Adrenal gland (tissue), 12 donors: ENCODE measurements around the gene MFSD2A. TPM values are rescaled to one million over a fixed set of nuclear protein-coding genes. Genes with fewer than 3 reads are reported as not detected.

Experiments
- DNase-seq, 7 donors: peaks; one replicate each; pipeline ENCODE4 v3.0.0-alpha.2; 2019 to 2020
- H3K27ac ChIP-seq, 5 donors: fragments of 200-600 bp; sonication (generic) in 4 of 5; 1 replicate in 3 of 5; 2 replicates in 2 of 5; pipeline versions ENCODE4 v1.5.1 to v1.8.0; 2016 to 2020; ENCODE audit warnings: mild to moderate bottlenecking in 1 of 5
- H3K27me3 ChIP-seq: fragments of 200-600 bp; 2 replicates; pipeline ENCODE4 v1.8.0; 2021
- H3K36me3 ChIP-seq, 2 donors: fragments of 200-600 bp; replicated peaks in 1 of 2; 1 replicate in 1 of 2; 2 replicates in 1 of 2; pipeline versions ENCODE4 v1.5.1 to v1.8.0; 2018 to 2022
- H3K4me1 ChIP-seq, 2 donors: fragments of 200-600 bp; replicated peaks in 1 of 2; 1 replicate in 1 of 2; 2 replicates in 1 of 2; pipeline versions ENCODE4 v1.5.1 to v1.8.0; 2018 to 2021
- H3K4me3 ChIP-seq, 4 donors: fragments of 200-600 bp; sonication (generic) in 3 of 4; one replicate each; pipeline ENCODE4 v1.5.1; 2016 to 2018
- H3K9me3 ChIP-seq, 3 donors: fragments of 200-600 bp; sonication (generic) in 1 of 3; replicated peaks in 1 of 3; 1 replicate in 2 of 3; 2 replicates in 1 of 3; pipeline versions ENCODE4 v1.5.1 to v1.8.0; 2016 to 2021
- CTCF ChIP-seq, 6 experiments: fragments of 450-650 bp in 4 of 6; fragments of 200-600 bp in 2 of 6; sonication (generic) in 1 of 6; IDR thresholded peaks; 1 replicate in 5 of 6; 2 replicates in 1 of 6; pipeline versions ENCODE4 v1.5.1 to v1.8.0; 2016 to 2021; ENCODE audit warnings: antibody characterized with exemption in 6 of 6, mild to moderate bottlenecking in 2 of 6, moderate library complexity in 1 of 6
- POLR2A ChIP-seq, 2 donors: fragments of 450-650 bp; IDR thresholded peaks; one replicate each; pipeline ENCODE4 v1.6.1; 2017; ENCODE audit warnings: antibody characterized with exemption in 2 of 2, mild to moderate bottlenecking in 2 of 2, moderate library complexity in 1 of 2
- WGBS, 4 donors: extraction: QIAGEN DNeasy Blood & Tissue Kit in 2 of 4; methylation state at CpG; one replicate each; pipeline versions ENCODE4 v1.1.5 to v1.1.7; 2013 to 2017; 5-methylcytosine and 5-hydroxymethylcytosine counted together
- intact Hi-C, 2 donors: fragments of 100-400 bp; cut with DNase I; formaldehyde crosslinking; loops; one replicate each; pipeline versions ENCODE4 v1.14.1 to v1.15.0; 2022 to 2023
- polyA plus RNA-seq, 3 donors: library from polyadenylated mRNA; stranded (reverse); fragments of 200-250 nt in 2 of 3; fragments of 350-450 nt in 1 of 3; fragmentation: Illumina TruSeq in 1 of 3; extraction: RNeasy Lipid Tissue Mini Kit (QIAGEN cat#74804) in 1 of 3; gene quantifications; one replicate each; pipeline ENCODE4 v1.2.3, GENCODE V29; 2013 to 2014
- total RNA-seq, 9 donors: library from RNA; depleted of rRNA in 4 of 9; stranded (reverse); fragments of >200 nt in 4 of 9; fragments of 120-200 nt in 1 of 9; fragmentation: NEBNext Ultra II Directional in 1 of 9; extraction: Animal tissue kit (Norgen Biotek cat#: 25700) in 1 of 9; gene quantifications; one replicate each; pipeline versions ENCODE4 v1.1.0 to v1.2.4, GENCODE V29; 2013 to 2023
- donor health status: healthy with polysubstance abuse.
- donor health status: Bipolar disorder and iron deficiency.
- donor health status: DM: yes; HTN: yes; CAD: no.
- donor health status: DM: no; HTN: no; CAD: no.
- donor health status: DM: no; HTN: no; CAD: no.
- donor health status: DM: yes; HTN: yes; CAD: no.

Gene MFSD2A
- total and polyA plus RNA-seq, 12 donors, result 0.17 to 3.2 (median 1.3) TPM

GRCh38 chr1:39943471-39944290 is 11.3 kb upstream of the MFSD2A start:
- TF ChIP-seq CTCF (IDR thresholded peaks at IDR 0.05) (no peak), POLR2A (IDR thresholded peaks at IDR 0.05) (no peak)
- intact Hi-C loops, result no loop called here
- H3K27me3 ChIP-seq, result no peaks in the 10 kb centered on the region
- H3K36me3 ChIP-seq, result no peaks in the 10 kb centered on the region
- no peaks in the 10 kb centered on the region for H3K4me1 ChIP-seq
- DNase-seq, result no peak
- H3K27ac ChIP-seq, result no peak overlapping the region
- 83 to 89% (median 86%) methylated on average over 14 of the region's 14 CpGs for WGBS, 4 donors
- no peaks in the 10 kb centered on the region for H3K9me3 ChIP-seq
- H3K4me3 ChIP-seq, result no peak overlapping the region

DNA sequence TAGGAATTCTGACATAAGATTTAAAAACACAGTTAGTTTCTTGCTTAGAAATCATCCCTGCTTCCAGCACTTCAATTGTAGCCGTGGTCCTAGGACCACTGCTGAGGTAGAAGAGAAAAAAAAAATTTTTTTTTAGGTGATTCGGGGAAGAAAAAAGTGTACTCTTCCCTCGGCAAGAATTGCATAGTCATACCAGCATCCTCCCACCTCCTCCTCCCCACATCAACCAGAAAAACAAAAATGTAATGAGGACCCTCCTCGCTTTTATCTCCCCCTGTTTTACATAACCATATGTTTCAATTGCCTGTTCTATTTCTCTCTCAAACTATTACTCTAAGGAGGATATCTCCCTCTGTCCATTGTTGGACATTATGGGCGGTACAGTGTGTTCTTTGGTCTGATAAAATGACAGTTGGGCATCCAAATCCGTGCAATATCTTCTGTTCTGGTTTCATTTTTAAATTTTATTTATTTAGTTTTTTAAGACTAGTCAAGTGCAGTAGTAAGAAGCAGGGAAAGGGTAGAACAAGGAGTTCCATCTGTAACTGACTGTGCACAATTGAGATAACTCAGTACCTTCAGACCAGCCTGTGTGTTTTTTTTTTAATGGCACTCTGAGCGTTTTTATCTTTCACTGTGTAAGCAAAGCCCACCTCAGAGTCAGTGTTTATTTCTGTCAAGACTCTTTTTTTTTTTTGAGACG is 10.4 kb upstream of the MFSD2A start:
- Histone ChIP-seq H3K36me3 (no peaks in the 10 kb centered on the region), H3K4me3 (no peak overlapping the region), H3K4me1 (no peaks in the 10 kb centered on the region), H3K27me3 (no peaks in the 10 kb centered on the region), H3K9me3 (no peaks in the 10 kb centered on the region), H3K27ac (no peak overlapping the region)
- WGBS, 4 donors, result 51 to 59% (median 53%) methylated on average over 8 of the region's 8 CpGs
- DNase-seq, result no peak
- TF ChIP-seq CTCF (IDR thresholded peaks at IDR 0.05) (no peak), POLR2A (IDR thresholded peaks at IDR 0.05) (no peak)
- intact Hi-C loops, result no loop called here

GRCh38 chr1:39946216-39946615 is 8.7 kb upstream of the MFSD2A start:
- H3K27ac ChIP-seq, result no peak overlapping the region
- H3K4me1 ChIP-seq, result no peaks in the 10 kb centered on the region
- H3K36me3 ChIP-seq, result no peaks in the 10 kb centered on the region
- no peaks in the 10 kb centered on the region for H3K9me3 ChIP-seq
- WGBS, 4 donors, result 58 to 85% (median 68%) methylated on average over 4 of the region's 4 CpGs
- TF ChIP-seq POLR2A (IDR thresholded peaks at IDR 0.05) (no peak), CTCF (IDR thresholded peaks at IDR 0.05) (no peak)
- no peaks in the 10 kb centered on the region for H3K27me3 ChIP-seq
- DNase-seq, result no peak
- intact Hi-C loops, result no loop called here
- no peak overlapping the region for H3K4me3 ChIP-seq

- H3K9me3 ChIP-seq, result no peaks in the 10 kb centered on the region
- 68 to 78% (median 74%) methylated on average over 4 of the region's 4 CpGs for WGBS, 4 donors
- TF ChIP-seq POLR2A (IDR thresholded peaks at IDR 0.05), result no peak
- TF ChIP-seq CTCF (IDR thresholded peaks at IDR 0.05), result no peak
- no peaks in the 10 kb centered on the region for H3K27me3 ChIP-seq
- no peak for DNase-seq
- no peak overlapping the region for H3K4me3 ChIP-seq
- H3K4me1 ChIP-seq, result no peaks in the 10 kb centered on the region
- H3K36me3 ChIP-seq, result no peaks in the 10 kb centered on the region
- intact Hi-C loops, result no loop called here
- H3K27ac ChIP-seq, result no peak overlapping the region
Observed at GRCh38 chr1:39947260-39947659, 7.7 kb upstream of the MFSD2A start.
